Keratinocyte (primary cell): Measurements from ENCODE around the gene CTDSP2. TPM values are rescaled to one million over a fixed set of nuclear protein-coding genes. Genes with fewer than 3 reads are reported as not detected.

ENCODE experiments used
- DNase-seq: peaks from one replicate; pipeline ENCODE4 v3.0.0-alpha.2; 2011; ENCODE audit warnings: low read depth, missing footprints, low spot score
- FAIRE-seq: peaks from 2 replicates; lab custom pipeline; 2011; peaks lifted over from hg19 to GRCh38; lab: Jason Lieb, UNC
- H2AFZ ChIP-seq: 2 replicates; pipeline ENCODE4 v1.6.0; 2012; ENCODE audit warnings: low read length, control low read depth, inconsistent platforms; ENCODE audit not compliant: control insufficient read depth
- H3K27ac ChIP-seq: 2 replicates; pipeline ENCODE4 v1.5.1; 2011; ENCODE audit warnings: low read length; ENCODE audit not compliant: control insufficient read depth, insufficient read depth
- H3K27me3 ChIP-seq: 3 replicates; pipeline ENCODE4 v1.6.0; 2011; ENCODE audit warnings: low read length; ENCODE audit not compliant: control insufficient read depth, insufficient read depth; ENCODE audit errors: extremely low read depth
- H3K36me3 ChIP-seq, 2 experiments: 2 replicates in 1 of 2; 3 replicates in 1 of 2; pipeline ENCODE4 v1.5.1; 2011; ENCODE audit warnings: low read length in 2 of 2, mild to moderate bottlenecking in 1 of 2; ENCODE audit not compliant: control insufficient read depth in 2 of 2, insufficient read depth in 2 of 2; ENCODE audit errors: extremely low read depth in 1 of 2
- H3K4me1 ChIP-seq: 3 replicates; pipeline ENCODE4 v1.5.1; 2011; ENCODE audit warnings: low read length; ENCODE audit not compliant: control insufficient read depth, insufficient read depth; ENCODE audit errors: extremely low read depth
- H3K4me2 ChIP-seq: 3 replicates; pipeline ENCODE4 v1.6.0; 2011; ENCODE audit warnings: low read depth, low read length; ENCODE audit not compliant: control insufficient read depth, insufficient read depth; ENCODE audit errors: extremely low read depth
- H3K4me3 ChIP-seq, 3 experiments: fragments of 200-600 bp in 1 of 3; sonication (generic) in 1 of 3; 2 replicates in 2 of 3; 3 replicates in 1 of 3; pipeline ENCODE4 v1.5.1; 2011 to 2016; ENCODE audit warnings: low read length in 3 of 3, mild to moderate bottlenecking in 3 of 3, control low read depth in 2 of 3, inconsistent platforms in 1 of 3, low read depth in 1 of 3, mixed read lengths in 1 of 3, mixed run types in 1 of 3, moderate library complexity in 1 of 3; ENCODE audit not compliant: control insufficient read depth in 2 of 3, insufficient read depth in 2 of 3; ENCODE audit errors: extremely low read depth in 1 of 3
- H3K79me2 ChIP-seq: 2 replicates; pipeline ENCODE4 v1.6.0; 2012; ENCODE audit warnings: low read length; ENCODE audit not compliant: control insufficient read depth, insufficient read depth
- H3K9ac ChIP-seq: 3 replicates; pipeline ENCODE4 v1.6.0; 2011; ENCODE audit warnings: low read length; ENCODE audit not compliant: control insufficient read depth, insufficient read depth; ENCODE audit errors: extremely low read depth
- H3K9me1 ChIP-seq: 3 replicates; pipeline ENCODE4 v1.6.0; 2011; ENCODE audit warnings: low read length; ENCODE audit not compliant: control insufficient read depth, insufficient read depth; ENCODE audit errors: extremely low read depth
- H3K9me3 ChIP-seq: 2 replicates; pipeline ENCODE4 v1.5.1; 2012; ENCODE audit warnings: low read depth, low read length; ENCODE audit not compliant: control insufficient read depth
- H4K20me1 ChIP-seq: 3 replicates; pipeline ENCODE4 v1.6.0; 2011; ENCODE audit warnings: low read length; ENCODE audit not compliant: control insufficient read depth, insufficient read depth; ENCODE audit errors: extremely low read depth
- CTCF ChIP-seq, 3 experiments: IDR thresholded peaks in 1 of 3; conservative IDR thresholded peaks in 1 of 3; optimal IDR thresholded peaks in 1 of 3; 2 replicates in 2 of 3; 3 replicates in 1 of 3; pipeline versions ENCODE3 to v1.5.1; 2011; ENCODE audit warnings: low read length in 3 of 3, mild to moderate bottlenecking in 3 of 3, moderate library complexity in 2 of 3, control low read depth in 1 of 3, inconsistent platforms in 1 of 3; ENCODE audit not compliant: insufficient read depth in 2 of 3; ENCODE audit errors: extremely low read depth in 1 of 3
- EZH2 ChIP-seq: IDR thresholded peaks from one replicate; pipeline ENCODE4 v1.6.1; 2012; ENCODE audit warnings: inconsistent platforms, mild to moderate bottlenecking, low read length, moderate library complexity
- dilution Hi-C: fragments of 300-500 bp; cut with MboI; formaldehyde crosslinking; loops from one replicate; pipeline ENCODE4 v1.7.0; 2020; ENCODE audit warnings: low sequenced_read_pairs; ENCODE audit not compliant: extremely low pct_ligation_motif_present
- polyA plus RNA-seq, 5 experiments: library from polyadenylated mRNA; depleted of rRNA in 3 of 5; stranded (reverse) in 3 of 5; stranded (forward) in 1 of 5; unstranded in 1 of 5; fragments of >200 nt; gene quantifications; 1 replicate in 1 of 5; 2 replicates in 3 of 5; 3 replicates in 1 of 5; pipeline versions ENCODE4 v1.2.1 to v1.2.3, GENCODE V29; 2011 to 2012; ENCODE audit warnings: missing spikeins in 2 of 5, low read depth in 1 of 5, low replicate concordance in 1 of 5

The CTDSP2 gene
- polyA plus RNA-seq, 1 donor (not counting 4 experiments of a cell fraction or from before 2014, with no cell fraction given): 54.6 TPM

GRCh38 chr12:57837864-57838562 is 8.5 kb downstream of the CTDSP2 start:
- Histone ChIP-seq H3K27me3 (no peaks in the 10 kb centered on the region), H3K27ac (peak overlapping the region; percentile 44), H3K4me1 (peaks cover 55% of the 10 kb centered on the region), H3K4me3 (no peak overlapping the region), H2AFZ (no peak overlapping the region), H3K36me3 (no peaks in the 10 kb centered on the region), H3K9ac (peak overlapping the region; percentile 18), H3K9me1 (peaks cover 9% of the 10 kb centered on the region), H3K79me2 (peaks cover 86% of the 10 kb centered on the region), H3K9me3 (no peaks in the 10 kb centered on the region), H4K20me1 (peaks cover 22% of the 10 kb centered on the region), H3K4me2 (peak overlapping the region; percentile 59)
- TF ChIP-seq CTCF (optimal IDR thresholded peaks at IDR 0.05 in 1 of 3, IDR thresholded peaks at IDR 0.05 in 1 of 3, conservative IDR thresholded peaks at IDR 0.05 in 1 of 3; ENCODE audit: extremely low read depth in 1 of 3, insufficient read depth in 2 of 3, low read length in 3 of 3) (no peak), EZH2 (no peak)
- dilution Hi-C loops: no loop called here
- peak; percentile 78 for FAIRE-seq
- DNase-seq: no peak

- Histone ChIP-seq H3K9me3 (no peaks in the 10 kb centered on the region), H4K20me1 (peaks cover 26% of the 10 kb centered on the region), H3K4me3 (peak overlapping the region in 1 of 3 experiments; percentile 11), H3K27me3 (no peaks in the 10 kb centered on the region), H3K36me3 (peaks cover 0 to 1% of the 10 kb centered on the region in 2 experiments), H3K9ac (peak overlapping the region; percentile 2), H3K9me1 (peaks cover 5% of the 10 kb centered on the region), H2AFZ (no peak overlapping the region), H3K79me2 (peaks cover 85% of the 10 kb centered on the region), H3K4me1 (peaks cover 50% of the 10 kb centered on the region), H3K27ac (peak overlapping the region; percentile 56), H3K4me2 (peak overlapping the region; percentile 42)
- no peak for FAIRE-seq
- dilution Hi-C loops: no loop called here
- TF ChIP-seq EZH2 (no peak), CTCF (optimal IDR thresholded peaks at IDR 0.05 in 1 of 3, IDR thresholded peaks at IDR 0.05 in 1 of 3, conservative IDR thresholded peaks at IDR 0.05 in 1 of 3; ENCODE audit: extremely low read depth in 1 of 3, insufficient read depth in 2 of 3, low read length in 3 of 3) (no peak)
- no peak for DNase-seq
These were observed 9.8 kb downstream of the CTDSP2 start for GRCh38 chr12:57836442-57837375.
